GM06990 (cell line): ENCODE results near the gene TRAFD1.

ENCODE experiments used
- DNase-seq: peaks from one replicate; pipeline ENCODE4 v3.0.0-alpha.2; 2011; ENCODE audit not compliant: insufficient read length; ENCODE audit errors: extremely low read depth
- H3K27me3 ChIP-seq: replicated peaks from 2 replicates; pipeline ENCODE4 v1.6.0; 2011; ENCODE audit warnings: low read length; ENCODE audit not compliant: control insufficient read depth, insufficient read depth
- H3K36me3 ChIP-seq: 2 replicates; pipeline ENCODE4 v1.5.1; 2011; ENCODE audit warnings: low read length; ENCODE audit not compliant: control insufficient read depth, insufficient read depth
- H3K4me3 ChIP-seq: replicated peaks from 2 replicates; pipeline ENCODE4 v1.5.1; 2011; ENCODE audit warnings: low read depth, mild to moderate bottlenecking, control low read depth, low read length
- CTCF ChIP-seq: IDR thresholded peaks from 2 replicates; pipeline ENCODE4 v1.5.1; 2011; ENCODE audit warnings: low read length, control low read depth, mild to moderate bottlenecking, inconsistent platforms; ENCODE audit not compliant: insufficient read depth, poor library complexity, severe bottlenecking

Gene TRAFD1

GRCh38 chr12:112161711-112162110 is 36.4 kb downstream of the TRAFD1 start:
- TF ChIP-seq CTCF = no peak
- H3K4me3 ChIP-seq = no peak overlapping the region
- no peaks in the 10 kb centered on the region for H3K27me3 ChIP-seq
- H3K36me3 ChIP-seq = peaks cover 29% of the 10 kb centered on the region
- no peak for DNase-seq

- Histone ChIP-seq H3K4me3 (no peak overlapping the region), H3K36me3 (peaks cover 30% of the 10 kb centered on the region)
- TF ChIP-seq CTCF = no peak
Observed at GRCh38 chr12:112162241-112162790, 37.0 kb downstream of the TRAFD1 start.

GRCh38 chr12:112163056-112163455 is 37.7 kb downstream of the TRAFD1 start:
- DNase-seq = no peak
- Histone ChIP-seq H3K4me3 (no peak overlapping the region), H3K27me3 (no peaks in the 10 kb centered on the region), H3K36me3 (peaks cover 31% of the 10 kb centered on the region)
- TF ChIP-seq CTCF = no peak

More at GRCh38 chr12:112162241-112162790, 37.0 kb downstream of the TRAFD1 start:
- H3K27me3 ChIP-seq = no peaks in the 10 kb centered on the region
- no peak for DNase-seq

- H3K27me3 ChIP-seq = no peaks in the 10 kb centered on the region
- no peak overlapping the region for H3K4me3 ChIP-seq
- no peak for DNase-seq
- peaks cover 34% of the 10 kb centered on the region for H3K36me3 ChIP-seq
- TF ChIP-seq CTCF = no peak
Observed at GRCh38 chr12:112163471-112163991, 38.2 kb downstream of the TRAFD1 start.

- H3K4me3 ChIP-seq = no peak overlapping the region
- no peaks in the 10 kb centered on the region for H3K27me3 ChIP-seq
- no peak for TF ChIP-seq CTCF
- H3K36me3 ChIP-seq = peaks cover 33% of the 10 kb centered on the region
- no peak for DNase-seq
Observed at GRCh38 chr12:112164011-112164660, 38.8 kb downstream of the TRAFD1 start.

GRCh38 chr12:112165624-112166023 is 40.3 kb downstream of the TRAFD1 start:
- TF ChIP-seq CTCF = no peak
- Histone ChIP-seq H3K36me3 (peaks cover 38% of the 10 kb centered on the region), H3K4me3 (no peak overlapping the region), H3K27me3 (no peaks in the 10 kb centered on the region)
- no peak for DNase-seq
